T-cell (primary cell): ENCODE measurements around the gene PSORS1C2. TPM values are rescaled to one million over a fixed set of nuclear protein-coding genes. Genes with fewer than 3 reads are reported as not detected.

Experiments
- ATAC-seq, 4 experiments: fragments of 200-7000 bp in 3 of 4; fragments of 150-1000 bp in 1 of 4; cut with Tn5 transposase; replicated peaks in 1 of 4; 1 replicate in 3 of 4; 2 replicates in 1 of 4; pipeline ENCODE4 v1.10.0; 2021; ENCODE audit warnings: moderate library complexity in 3 of 4, mild to moderate bottlenecking in 2 of 4, moderate number of reproducible peaks in 1 of 4
- CTCF ChIA-PET, 2 donors: fragments of 300-600 bp; sonication (Branson Sonifier 250); formaldehyde crosslinking; loops; one replicate each; lab custom pipeline; 2022; ENCODE audit warnings: antibody characterized with exemption in 2 of 2; lab: Charles Lee
- POLR2A ChIA-PET, 2 donors: fragments of 300-600 bp; sonication (Branson Sonifier 250); formaldehyde crosslinking; loops; one replicate each; lab custom pipeline; 2022; ENCODE audit warnings: antibody characterized with exemption in 2 of 2; lab: Charles Lee
- DNase-seq, 35 experiments: peaks; one replicate each; pipeline versions ENCODE4 v3.0.0 to v3.0.0-alpha.2; 2013 to 2023
- H3K27ac ChIP-seq: one replicate; pipeline ENCODE4 v1.5.1; 2013; ENCODE audit warnings: low read length
- H3K27me3 ChIP-seq, 2 experiments: replicated peaks in 1 of 2; 1 replicate in 1 of 2; 2 replicates in 1 of 2; pipeline versions ENCODE4 v1.6.1 to v1.7.0; 2013; ENCODE audit warnings: low read length in 1 of 2, mixed read lengths in 1 of 2; ENCODE audit not compliant: control insufficient read depth in 2 of 2, insufficient read depth in 2 of 2; ENCODE audit errors: extremely low read depth in 1 of 2
- H3K36me3 ChIP-seq, 2 donors: 1 replicate in 1 of 2; 2 replicates in 1 of 2; pipeline versions ENCODE4 v1.6.1 to v1.7.0; 2013; ENCODE audit warnings: low read length in 1 of 2; ENCODE audit not compliant: control insufficient read depth in 2 of 2, insufficient read depth in 1 of 2; ENCODE audit errors: extremely low read depth in 1 of 2
- H3K4me1 ChIP-seq, 2 experiments: 1 replicate in 1 of 2; 2 replicates in 1 of 2; pipeline versions ENCODE4 v1.6.1 to v1.7.0; 2013; ENCODE audit warnings: low read length in 2 of 2, mixed read lengths in 1 of 2; ENCODE audit not compliant: insufficient read depth in 2 of 2, control insufficient read depth in 1 of 2; ENCODE audit errors: extremely low read depth in 1 of 2
- H3K4me3 ChIP-seq, 2 donors: 1 replicate in 1 of 2; 2 replicates in 1 of 2; pipeline versions ENCODE4 v1.5.1 to v1.7.0; 2013; ENCODE audit warnings: mild to moderate bottlenecking in 2 of 2, low read length in 1 of 2, moderate library complexity in 1 of 2; ENCODE audit not compliant: control insufficient read depth in 1 of 2; ENCODE audit errors: extremely low read depth in 1 of 2
- H3K9me3 ChIP-seq: 2 replicates; pipeline ENCODE4 v1.7.0; 2013
- H3K27ac Mint-ChIP-seq, 2 donors: one replicate each; pipeline ENCODE4 v1.8.0; 2020 to 2021; ENCODE audit warnings: mild to moderate bottlenecking in 2 of 2, mixed read lengths in 2 of 2
- H3K27me3 Mint-ChIP-seq, 2 donors: one replicate each; pipeline ENCODE4 v1.8.0; 2021 to 2022; ENCODE audit warnings: mixed read lengths in 2 of 2
- H3K36me3 Mint-ChIP-seq: one replicate; pipeline ENCODE4 v1.8.0; 2021; ENCODE audit warnings: mixed read lengths
- H3K4me1 Mint-ChIP-seq, 3 donors: one replicate each; pipeline ENCODE4 v1.8.0; 2020 to 2022; ENCODE audit warnings: mixed read lengths in 3 of 3, mild to moderate bottlenecking in 1 of 3
- H3K4me3 Mint-ChIP-seq, 3 donors: one replicate each; pipeline ENCODE4 v1.8.0; 2020 to 2022; ENCODE audit warnings: mild to moderate bottlenecking in 3 of 3, mixed read lengths in 3 of 3, moderate library complexity in 3 of 3
- H3K9me3 Mint-ChIP-seq, 3 donors: one replicate each; pipeline ENCODE4 v1.8.0; 2020 to 2022; ENCODE audit warnings: mixed read lengths in 3 of 3
- WGBS: methylation state at CpG from one replicate; pipeline ENCODE4 v1.1.5; 2013; ENCODE audit warnings: missing lambda C conversion rate; ENCODE audit not compliant: insufficient coverage; 5-methylcytosine and 5-hydroxymethylcytosine counted together
- total RNA-seq, 35 experiments: library from RNA in 6 of 35; stranded (reverse) in 6 of 35; fragments of 120-200 nt in 1 of 35; gene quantifications; one replicate each; pipeline versions ENCODE4 v1.2.1 to v1.2.4 and lab custom pipeline; 2013 to 2026

PSORS1C2 gene
- total RNA-seq, 5 donors from 2014 or later (not counting 1 experiment from before 2014, with no cell fraction given): not detected

GRCh38 chr6:31156641-31157040 is 17.8 kb upstream of the PSORS1C2 start:
- H3K9me3 ChIP-seq: no peaks in the 10 kb centered on the region
- DNase-seq (no peak), ATAC-seq (no peak)
- H3K36me3 Mint-ChIP-seq: peaks cover 23% of the 10 kb centered on the region
- CTCF ChIA-PET: no interaction called here
- H3K27me3 Mint-ChIP-seq: no peaks in the 10 kb centered on the region
- no peak overlapping the region for H3K4me3 ChIP-seq
- 100% methylated on average over 3 of the region's 7 CpGs for WGBS
- peak overlapping the region in 2 of 3 donors; percentile 82 to 90 for H3K4me3 Mint-ChIP-seq
- POLR2A ChIA-PET: no interaction called here
- H3K9me3 Mint-ChIP-seq: no peaks in the 10 kb centered on the region
- peaks cover 24 to 32% (median 27%) of the 10 kb centered on the region in 3 donors for H3K4me1 Mint-ChIP-seq
- H3K27ac ChIP-seq: no peak overlapping the region
- H3K27ac Mint-ChIP-seq: no peak overlapping the region
- H3K36me3 ChIP-seq: peaks cover 0 to 2% of the 10 kb centered on the region in 2 donors
- peaks cover 7 to 23% of the 10 kb centered on the region in 2 experiments for H3K4me1 ChIP-seq
- H3K27me3 ChIP-seq: no peaks in the 10 kb centered on the region

DNA sequence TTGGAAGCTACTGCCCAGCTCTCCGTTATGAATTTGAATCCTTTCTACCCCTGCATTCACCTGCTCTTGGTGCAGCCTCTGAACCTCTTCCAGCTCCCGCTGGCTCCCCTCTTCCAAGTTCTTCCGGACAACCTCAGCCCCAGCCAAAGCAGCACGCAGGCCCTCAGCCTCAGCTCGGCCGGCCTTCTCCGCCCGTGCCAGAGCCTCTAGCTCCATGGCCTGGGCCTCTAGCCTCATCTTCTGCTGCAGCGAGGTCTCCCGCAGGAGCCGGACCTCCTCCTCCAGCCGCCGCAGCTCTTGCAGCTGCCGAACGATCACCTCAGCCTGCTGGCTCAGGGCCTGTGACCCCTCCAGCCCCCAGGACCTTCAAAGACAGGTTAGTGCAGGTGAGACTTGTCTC is 15.6 kb upstream of the PSORS1C2 start:
- ATAC-seq: no peak
- H3K4me3 ChIP-seq: no peak overlapping the region
- H3K27me3 ChIP-seq: no peaks in the 10 kb centered on the region
- DNase-seq: no peak
- H3K9me3 ChIP-seq: no peaks in the 10 kb centered on the region
- Mint-ChIP-seq H3K27me3 (no peaks in the 10 kb centered on the region), H3K4me3 (no peak overlapping the region), H3K27ac (no peak overlapping the region), H3K36me3 (peaks cover 42% of the 10 kb centered on the region), H3K4me1 (peaks cover 21 to 24% (median 23%) of the 10 kb centered on the region in 3 donors), H3K9me3 (no peaks in the 10 kb centered on the region)
- POLR2A ChIA-PET: no interaction called here
- CTCF ChIA-PET: interaction anchor here in 1 of 2 donors (0.6 kb wide), 1 partner anchor 337 kb away, joined by 4 read pairs; no protein-coding TSS in a partner anchor
- no peak overlapping the region for H3K27ac ChIP-seq
- 95% methylated on average over 10 of the region's 15 CpGs for WGBS
- peaks cover 7 to 18% of the 10 kb centered on the region in 2 experiments for H3K4me1 ChIP-seq
- H3K36me3 ChIP-seq: peaks cover 3 to 7% of the 10 kb centered on the region in 2 donors

DNA sequence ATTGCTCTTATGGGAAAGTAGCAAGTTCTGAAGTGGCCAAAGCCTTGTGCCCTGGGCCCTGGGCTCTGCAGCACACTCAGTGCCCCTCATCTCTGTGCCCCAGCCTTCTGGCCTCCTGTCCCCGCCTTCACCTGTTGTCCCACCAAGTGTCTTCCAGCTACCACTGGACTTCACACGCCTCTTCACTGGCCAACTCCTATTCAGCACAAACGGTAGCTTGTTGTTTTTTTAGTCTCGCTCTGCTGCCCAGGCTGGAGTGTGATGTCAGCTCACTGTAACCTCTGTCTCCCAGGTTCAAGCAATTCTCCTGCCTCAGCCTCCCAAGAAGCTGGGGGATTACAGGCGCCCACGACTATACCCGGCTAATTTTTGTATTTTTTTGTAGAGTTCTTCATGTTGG is 13.9 kb upstream of the PSORS1C2 start:
- POLR2A ChIA-PET: interaction anchor here in 1 of 2 donors (0.7 kb wide), 1 partner anchor 266 kb away, joined by 5 read pairs; no protein-coding TSS in a partner anchor
- CTCF ChIA-PET: interaction anchor here in 1 of 2 donors (0.6 to 0.7 kb wide), 2 partner anchors 75 to 246 kb away, joined by 3 to 4 read pairs; no protein-coding TSS in a partner anchor
- H3K4me3 Mint-ChIP-seq: no peak overlapping the region
- no peak for ATAC-seq
- Histone ChIP-seq H3K4me1 (peaks cover 2 to 7% of the 10 kb centered on the region in 2 experiments), H3K9me3 (no peaks in the 10 kb centered on the region), H3K27ac (no peak overlapping the region), H3K27me3 (no peaks in the 10 kb centered on the region), H3K4me3 (no peak overlapping the region), H3K36me3 (peaks cover 3 to 7% of the 10 kb centered on the region in 2 donors)
- peaks cover 8 to 9% (median 9%) of the 10 kb centered on the region in 3 donors for H3K4me1 Mint-ChIP-seq
- H3K27me3 Mint-ChIP-seq: no peaks in the 10 kb centered on the region
- H3K36me3 Mint-ChIP-seq: peaks cover 42% of the 10 kb centered on the region
- H3K27ac Mint-ChIP-seq: peak overlapping the region in 1 of 2 donors; percentile 8
- DNase-seq: no peak
- WGBS: 90% methylated on average over 4 of the region's 7 CpGs
- no peaks in the 10 kb centered on the region for H3K9me3 Mint-ChIP-seq

DNA sequence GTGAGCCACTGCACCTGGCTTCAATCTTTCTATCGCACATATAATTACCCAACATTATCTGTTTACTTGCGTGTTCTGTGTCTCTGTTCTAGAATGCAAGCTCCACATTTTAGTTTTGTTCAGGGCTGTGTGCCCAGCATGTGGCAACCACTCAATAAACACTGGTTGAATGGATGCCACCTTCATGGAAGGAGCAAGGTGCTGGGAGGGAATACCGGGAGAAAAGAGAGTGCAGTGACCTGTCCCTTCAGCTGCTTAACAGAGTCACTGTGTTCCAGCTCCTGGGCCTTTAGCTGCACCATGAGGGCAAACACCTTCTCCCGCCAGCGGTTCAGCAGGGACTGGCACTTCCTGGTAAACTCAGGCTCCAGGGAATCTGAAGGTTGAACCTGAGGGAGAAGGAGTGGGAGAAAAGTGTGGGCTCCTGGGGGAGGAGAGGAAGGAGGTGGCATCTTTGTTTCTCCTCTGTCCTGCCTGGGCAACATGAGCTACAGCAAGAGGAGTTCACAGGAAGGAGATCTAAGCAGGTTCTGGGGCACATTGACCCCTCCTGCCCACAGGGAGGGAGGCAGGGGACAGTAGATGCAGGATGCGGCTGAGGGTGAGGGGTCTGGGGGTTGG is 11.1 kb upstream of the PSORS1C2 start:
- H3K4me3 Mint-ChIP-seq: no peak overlapping the region
- no peaks in the 10 kb centered on the region for H3K4me1 Mint-ChIP-seq
- Histone ChIP-seq H3K4me3 (no peak overlapping the region), H3K27ac (no peak overlapping the region), H3K9me3 (no peaks in the 10 kb centered on the region), H3K27me3 (no peaks in the 10 kb centered on the region), H3K36me3 (peaks cover 5 to 13% of the 10 kb centered on the region in 2 donors), H3K4me1 (no peaks in the 10 kb centered on the region)
- H3K27me3 Mint-ChIP-seq: no peaks in the 10 kb centered on the region
- ATAC-seq (no peak), DNase-seq (no peak)
- WGBS: 91% methylated on average over 4 of the region's 6 CpGs
- CTCF ChIA-PET: no interaction called here
- H3K36me3 Mint-ChIP-seq: peaks cover 42% of the 10 kb centered on the region
- no peak overlapping the region for H3K27ac Mint-ChIP-seq
- H3K9me3 Mint-ChIP-seq: no peaks in the 10 kb centered on the region
- POLR2A ChIA-PET: no interaction called here

DNA sequence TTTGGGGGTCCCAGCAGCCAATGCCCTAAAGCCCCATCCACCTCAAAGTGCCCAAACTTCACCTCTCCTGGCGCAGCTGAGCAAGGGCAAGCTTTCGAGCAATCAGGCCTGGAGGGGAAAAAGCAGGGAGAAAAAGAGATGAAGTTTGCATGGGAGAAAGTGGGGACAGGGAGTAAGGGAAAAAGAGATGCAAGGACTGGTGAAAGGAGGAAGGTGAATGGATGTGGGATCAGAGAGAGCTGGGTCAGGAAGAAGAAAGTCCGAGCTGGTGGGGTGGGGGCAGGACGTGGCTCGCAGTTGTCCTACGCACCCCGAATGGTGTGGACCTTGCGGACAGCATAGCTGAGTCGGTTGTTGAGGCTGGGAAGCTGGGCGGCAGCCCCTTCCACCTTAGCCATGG is 6.5 kb upstream of the PSORS1C2 start:
- Histone ChIP-seq H3K9me3 (no peaks in the 10 kb centered on the region), H3K36me3 (peaks cover 12 to 15% of the 10 kb centered on the region in 2 donors), H3K27me3 (no peaks in the 10 kb centered on the region), H3K27ac (no peak overlapping the region), H3K4me3 (no peak overlapping the region), H3K4me1 (no peaks in the 10 kb centered on the region)
- H3K4me1 Mint-ChIP-seq: no peaks in the 10 kb centered on the region
- H3K4me3 Mint-ChIP-seq: no peak overlapping the region
- no peak overlapping the region for H3K27ac Mint-ChIP-seq
- H3K36me3 Mint-ChIP-seq: peaks cover 23% of the 10 kb centered on the region
- ChIA-PET POLR2A (no interaction called here), CTCF (no interaction called here)
- H3K27me3 Mint-ChIP-seq: no peaks in the 10 kb centered on the region
- WGBS: 98% methylated on average over 9 of the region's 10 CpGs
- ATAC-seq (no peak), DNase-seq (no peak)
- H3K9me3 Mint-ChIP-seq: no peaks in the 10 kb centered on the region

- Mint-ChIP-seq H3K4me1 (no peaks in the 10 kb centered on the region), H3K9me3 (no peaks in the 10 kb centered on the region), H3K27me3 (no peaks in the 10 kb centered on the region), H3K36me3 (peaks cover 21% of the 10 kb centered on the region), H3K27ac (no peak overlapping the region), H3K4me3 (no peak overlapping the region)
- Histone ChIP-seq H3K9me3 (no peaks in the 10 kb centered on the region), H3K4me3 (no peak overlapping the region), H3K27me3 (no peaks in the 10 kb centered on the region), H3K4me1 (no peaks in the 10 kb centered on the region), H3K36me3 (peaks cover 10 to 13% of the 10 kb centered on the region in 2 donors), H3K27ac (no peak overlapping the region)
- no peak for ATAC-seq
- CTCF ChIA-PET: no interaction called here
- 86% methylated on average over 7 of the region's 11 CpGs for WGBS
- DNase-seq: no peak
- POLR2A ChIA-PET: no interaction called here
These were observed 6.1 kb upstream of the PSORS1C2 start for GRCh38 chr6:31144970-31145340.
